Measurements from ENCODE around the gene NFIB. TPM values are rescaled to one million over a fixed set of nuclear protein-coding genes. Genes with fewer than 3 reads are reported as not detected.

NFIB gene
- total and polyA plus RNA-seq, 2 donors (not counting 3 experiments of a cell fraction or from before 2014, with no cell fraction given), result 26.4 to 174 TPM

DNA sequence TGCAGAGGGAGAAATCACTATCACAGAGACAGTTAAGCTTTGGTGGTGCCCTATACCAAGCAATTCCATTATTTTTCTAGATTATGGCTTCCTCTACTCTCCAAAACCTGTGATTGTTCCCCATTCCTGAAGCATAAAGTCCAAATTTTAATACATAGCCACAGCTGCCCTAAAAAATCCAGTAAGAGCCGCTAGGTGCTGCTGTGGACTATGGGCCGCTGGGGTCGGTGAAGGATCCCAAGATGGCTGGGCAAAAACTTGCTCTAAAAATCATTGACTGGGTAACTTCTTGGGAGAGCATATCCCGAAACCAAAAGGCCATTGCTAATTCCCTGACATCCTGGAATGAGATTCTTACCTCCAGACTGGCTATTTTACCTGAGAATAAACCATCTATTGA, 245.3 kb downstream of the NFIB start:
- dilution Hi-C loops (cut with MboI; ENCODE audit: extremely low pct_ligation_motif_present, low sequenced_read_pairs) (no loop called here), intact Hi-C loops (cut with micrococcal nuclease) (no loop called here)
- no peak for FAIRE-seq
- no peak overlapping the region for H3K9ac ChIP-seq (replicated peaks; ENCODE audit: extremely low read depth, insufficient read depth, low read length)
- no peaks in the 10 kb centered on the region for H3K9me1 ChIP-seq (replicated peaks; ENCODE audit: control insufficient read depth, extremely low read depth, insufficient read depth, low read length)
- CTCF ChIA-PET, result interaction anchor here (1.1 to 1.3 kb wide), 2 partner anchors 12 to 13 kb away, joined by 3 read pairs; no protein-coding TSS in a partner anchor
- no peak overlapping the region for H3K4me2 ChIP-seq (ENCODE audit: insufficient read depth, low read length)
- H3K9me3 ChIP-seq (replicated peaks; ENCODE audit: control insufficient read depth, insufficient read depth, low read length), result no peaks in the 10 kb centered on the region
- no peak for DNase-seq (ENCODE audit: low read depth, low spot score)
- TF ChIP-seq FOS (IDR thresholded peaks at IDR 0.05; ENCODE audit: borderline replicate concordance, insufficient read depth, low read length) (no peak), EZH2 (IDR thresholded peaks at IDR 0.05; ENCODE audit: borderline replicate concordance, low read depth, low read length, severe bottlenecking) (no peak), JUN (IDR thresholded peaks at IDR 0.05; ENCODE audit: borderline replicate concordance, insufficient read depth, insufficient read length, low read depth) (no peak), POLR2AphosphoS5 (IDR thresholded peaks at IDR 0.05; ENCODE audit: insufficient read depth, low read depth, low read length) (no peak), MYC (IDR thresholded peaks at IDR 0.05; ENCODE audit: low read depth, low read length) (no peak), GATA2 (IDR thresholded peaks at IDR 0.05; ENCODE audit: insufficient read depth, insufficient read length, low read depth, low read length) (no peak), POLR2A (IDR thresholded peaks at IDR 0.05; ENCODE audit: low read depth, low read length) (no peak)
- TF ChIP-seq, protein P1, sequence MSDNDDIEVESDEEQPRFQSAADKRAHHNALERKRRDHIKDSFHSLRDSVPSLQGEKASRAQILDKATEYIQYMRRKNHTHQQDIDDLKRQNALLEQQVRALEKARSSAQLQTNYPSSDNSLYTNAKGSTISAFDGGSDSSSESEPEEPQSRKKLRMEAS (IDR thresholded peaks at IDR 0.05; ENCODE audit: insufficient read depth, insufficient read length), result no peak
- TF ChIP-seq, protein P2, sequence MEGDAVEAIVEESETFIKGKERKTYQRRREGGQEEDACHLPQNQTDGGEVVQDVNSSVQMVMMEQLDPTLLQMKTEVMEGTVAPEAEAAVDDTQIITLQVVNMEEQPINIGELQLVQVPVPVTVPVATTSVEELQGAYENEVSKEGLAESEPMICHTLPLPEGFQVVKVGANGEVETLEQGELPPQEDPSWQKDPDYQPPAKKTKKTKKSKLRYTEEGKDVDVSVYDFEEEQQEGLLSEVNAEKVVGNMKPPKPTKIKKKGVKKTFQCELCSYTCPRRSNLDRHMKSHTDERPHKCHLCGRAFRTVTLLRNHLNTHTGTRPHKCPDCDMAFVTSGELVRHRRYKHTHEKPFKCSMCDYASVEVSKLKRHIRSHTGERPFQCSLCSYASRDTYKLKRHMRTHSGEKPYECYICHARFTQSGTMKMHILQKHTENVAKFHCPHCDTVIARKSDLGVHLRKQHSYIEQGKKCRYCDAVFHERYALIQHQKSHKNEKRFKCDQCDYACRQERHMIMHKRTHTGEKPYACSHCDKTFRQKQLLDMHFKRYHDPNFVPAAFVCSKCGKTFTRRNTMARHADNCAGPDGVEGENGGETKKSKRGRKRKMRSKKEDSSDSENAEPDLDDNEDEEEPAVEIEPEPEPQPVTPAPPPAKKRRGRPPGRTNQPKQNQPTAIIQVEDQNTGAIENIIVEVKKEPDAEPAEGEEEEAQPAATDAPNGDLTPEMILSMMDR (IDR thresholded peaks at IDR 0.05; ENCODE audit: extremely low read depth in 1 of 2, insufficient read depth in 1 of 2, low read depth in 1 of 2, low read length in 2 of 2), result no peak
- no peaks in the 10 kb centered on the region for H4K20me1 ChIP-seq (replicated peaks; ENCODE audit: control insufficient read depth, extremely low read depth, insufficient read depth, low read length)
- POLR2A ChIA-PET, result no interaction called here
- no TSS peak for BruUV-seq (replicated peaks)
- no peaks in the 10 kb centered on the region for H3K36me3 ChIP-seq (ENCODE audit: control insufficient read depth in 2 of 2, extremely low read depth in 1 of 2, insufficient read depth in 2 of 2, low read length in 2 of 2)
- no peaks in the 10 kb centered on the region for H3K4me1 ChIP-seq (ENCODE audit: control insufficient read depth, extremely low read depth, insufficient read depth, low read length)
- H3K79me2 ChIP-seq (ENCODE audit: control insufficient read depth, insufficient read depth, low read length), result no peaks in the 10 kb centered on the region
- H3K4me3 ChIP-seq (replicated peaks in 1 of 3; ENCODE audit: insufficient read depth in 1 of 3, low read depth in 1 of 3, low read length in 3 of 3), result no peak overlapping the region
- no peaks in the 10 kb centered on the region for H3K27me3 ChIP-seq (ENCODE audit: control insufficient read depth in 2 of 2, insufficient read depth in 2 of 2, low read length in 2 of 2)
- no peak overlapping the region for H2AFZ ChIP-seq (ENCODE audit: low read depth, low read length)
- no peak overlapping the region for H3K27ac ChIP-seq (ENCODE audit: insufficient read depth, low read depth, low read length)

All from endothelial cell of umbilical vein (primary cell).